ENCODE measurements around the gene CD207.
A peak's percentile ranks its signal among the peaks of the same experiment; 100 is the strongest.
"Not testable (repeated sequence)": the region's sequence is repeated elsewhere in the genome, so short reads cannot be mapped to it uniquely, and the experiment has no call there.

Gene CD207

GRCh38 chr2:70835643-70836042 is at the start of gene CD207:
CD207 (minus strand) TSS chr2:70835816; CDS start chr2:70835776, 40 bp downstream.
- no peak for DNase-seq

- not testable (repeated sequence) for DNase-seq
Observed at GRCh38 chr2:70878543-70878942, 42.9 kb upstream of the CD207 start.

GRCh38 chr2:70876138-70876537 is 40.5 kb upstream of the CD207 start:
- not testable (repeated sequence) for DNase-seq

- no peak for DNase-seq
Observed at GRCh38 chr2:70873541-70873940, 37.9 kb upstream of the CD207 start.

GRCh38 chr2:70871398-70872211 is 36.0 kb upstream of the CD207 start:
- peak; percentile 75 for DNase-seq

GRCh38 chr2:70870790-70871189 is 35.2 kb upstream of the CD207 start:
- DNase-seq: no peak

GRCh38 chr2:70868970-70869369 is 33.4 kb upstream of the CD207 start:
- no peak for DNase-seq

- DNase-seq: peak; percentile 68
Observed at GRCh38 chr2:70861777-70862625, 26.4 kb upstream of the CD207 start.

GRCh38 chr2:70855667-70856066 is 20.1 kb upstream of the CD207 start:
- DNase-seq: no peak

- no peak for DNase-seq
Observed at GRCh38 chr2:70854411-70854810, 18.8 kb upstream of the CD207 start.

GRCh38 chr2:70852824-70853223 is 17.2 kb upstream of the CD207 start:
- DNase-seq: no peak

- peak; percentile 53 for DNase-seq
Observed at GRCh38 chr2:70851704-70852103, 16.1 kb upstream of the CD207 start.

- DNase-seq: no peak
Observed at GRCh38 chr2:70850925-70851324, 15.3 kb upstream of the CD207 start.

GRCh38 chr2:70842401-70842800 is 6.8 kb upstream of the CD207 start:
- DNase-seq: no peak

GRCh38 chr2:70837980-70838925 is 2.6 kb upstream of the CD207 start:
- DNase-seq: no peak

- DNase-seq: no peak
Observed at GRCh38 chr2:70834881-70835280, 735 bp downstream of the CD207 start.

- no peak for DNase-seq
Observed at GRCh38 chr2:70834106-70834505, 1.5 kb downstream of the CD207 start.

- DNase-seq: no peak
Observed at GRCh38 chr2:70833246-70833645, 2.4 kb downstream of the CD207 start.

GRCh38 chr2:70832386-70832785 is 3.2 kb downstream of the CD207 start:
- DNase-seq: no peak

- no peak for DNase-seq
Observed at GRCh38 chr2:70831861-70832260, 3.8 kb downstream of the CD207 start.

GRCh38 chr2:70830366-70830765 is 5.2 kb downstream of the CD207 start:
- no peak for DNase-seq

GRCh38 chr2:70829916-70830315 is 5.7 kb downstream of the CD207 start:
- no peak for DNase-seq

Measured in CD4-positive, alpha-beta T cell treated with Interleukin-17A for 1 hour (primary cell).